Endodermal cell (in vitro differentiated cells): ENCODE data around the gene PHRF1. TPM values are rescaled to one million over a fixed set of nuclear protein-coding genes. Genes with fewer than 3 reads are reported as not detected.
A peak's percentile ranks its signal among the peaks of the same experiment; 100 is the strongest.

Experiments
- DNase-seq: peaks from one replicate; pipeline ENCODE4 v3.0.0-alpha.2; 2017
- H3K27ac ChIP-seq: 2 replicates; pipeline ENCODE4 v1.5.1; 2013; ENCODE audit warnings: mild to moderate bottlenecking, low read depth, low read length, moderate library complexity
- H3K27me3 ChIP-seq: 2 replicates; pipeline ENCODE4 v1.6.1; 2013; ENCODE audit warnings: mild to moderate bottlenecking, low read length, moderate library complexity; ENCODE audit not compliant: insufficient read depth, control insufficient read depth, poor library complexity, severe bottlenecking
- H3K36me3 ChIP-seq: 2 replicates; pipeline ENCODE4 v1.7.0; 2013; ENCODE audit warnings: mild to moderate bottlenecking, low read length, moderate library complexity; ENCODE audit not compliant: control insufficient read depth, insufficient read depth
- H3K4me1 ChIP-seq: one replicate; pipeline ENCODE4 v1.7.0; 2013; ENCODE audit warnings: low read length; ENCODE audit not compliant: control insufficient read depth, insufficient read depth
- H3K4me3 ChIP-seq: 2 replicates; pipeline ENCODE4 v1.5.1; 2013; ENCODE audit warnings: mild to moderate bottlenecking, low read length, moderate library complexity
- H3K9ac ChIP-seq: 2 replicates; pipeline ENCODE4 v1.6.1; 2013; ENCODE audit warnings: mild to moderate bottlenecking, low read length, moderate library complexity; ENCODE audit not compliant: poor library complexity, severe bottlenecking; ENCODE audit errors: extremely low read depth
- H3K9me3 ChIP-seq: 2 replicates; pipeline ENCODE4 v1.6.1; 2013; ENCODE audit warnings: mild to moderate bottlenecking, low read length, moderate library complexity; ENCODE audit not compliant: control insufficient read depth
- H3K27ac Mint-ChIP-seq: 2 replicates; pipeline ENCODE4 v1.8.0; 2020; ENCODE audit warnings: mixed read lengths
- H3K27me3 Mint-ChIP-seq: 2 replicates; pipeline ENCODE4 v1.8.0; 2021; ENCODE audit warnings: mild to moderate bottlenecking, mixed read lengths; ENCODE audit not compliant: insufficient read depth
- H3K36me3 Mint-ChIP-seq: 2 replicates; pipeline ENCODE4 v1.8.0; 2020; ENCODE audit warnings: low read depth, mixed read lengths
- H3K4me1 Mint-ChIP-seq: 2 replicates; pipeline ENCODE4 v1.8.0; 2020; ENCODE audit warnings: mixed read lengths
- H3K4me3 Mint-ChIP-seq: 2 replicates; pipeline ENCODE4 v1.8.0; 2020; ENCODE audit warnings: mild to moderate bottlenecking, moderate library complexity, mixed read lengths
- H3K9me3 Mint-ChIP-seq: 2 replicates; pipeline ENCODE4 v1.8.0; 2020; ENCODE audit warnings: mild to moderate bottlenecking, mixed read lengths
- CTCF ChIP-seq: fragments of 200-600 bp; sonication (generic); conservative IDR thresholded peaks from 2 replicates; pipeline ENCODE4 v1.5.0; 2021; ENCODE audit warnings: antibody characterized with exemption, mild to moderate bottlenecking
- WGBS, 2 experiments: methylation state at CpG; one replicate each; pipeline versions ENCODE4 v1.1.5 to v1.1.7; 2013; ENCODE audit warnings: missing lambda C conversion rate in 2 of 2, mixed read lengths in 1 of 2; ENCODE audit not compliant: insufficient coverage in 1 of 2, insufficient read length in 1 of 2; 5-methylcytosine and 5-hydroxymethylcytosine counted together
- total RNA-seq, 2 donors: library from RNA; stranded (reverse); fragmentation: NEBNext Ultra II Directional in 1 of 2; extraction: Animal tissue kit (Norgen Biotek cat#: 25700) in 1 of 2; gene quantifications; 2 replicates in 1 of 2; 3 replicates in 1 of 2; pipeline ENCODE4 v1.2.1, GENCODE V29; 2021

PHRF1 gene
- total RNA-seq, 2 donors from 2014 or later = 43.4 to 48.0 TPM

- H3K4me1 Mint-ChIP-seq = peaks cover 9% of the 10 kb centered on the region
- no peaks in the 10 kb centered on the region for H3K9me3 Mint-ChIP-seq
- Histone ChIP-seq H3K9me3 (no peaks in the 10 kb centered on the region), H3K4me3 (no peak overlapping the region), H3K27ac (no peak overlapping the region), H3K4me1 (peaks cover 3% of the 10 kb centered on the region), H3K27me3 (peaks cover 53% of the 10 kb centered on the region), H3K36me3 (no peaks in the 10 kb centered on the region), H3K9ac (no peak overlapping the region)
- TF ChIP-seq CTCF = no peak
- peak; percentile 74 for DNase-seq
- peaks cover 52% of the 10 kb centered on the region for H3K27me3 Mint-ChIP-seq
- 48 to 80% methylated on average over 24 to 54 of the region's 69 CpGs for WGBS, 2 experiments
- peak overlapping the region; percentile 45 for H3K4me3 Mint-ChIP-seq
- peak overlapping the region; percentile 39 for H3K27ac Mint-ChIP-seq
- peaks cover 9% of the 10 kb centered on the region for H3K36me3 Mint-ChIP-seq
Observed at GRCh38 chr11:640021-640706, 63.9 kb downstream of the PHRF1 start.

GRCh38 chr11:641806-642370 lies 65.6 kb downstream of the PHRF1 start:
- Histone ChIP-seq H3K36me3 (no peaks in the 10 kb centered on the region), H3K9ac (no peak overlapping the region), H3K27me3 (peaks cover 36% of the 10 kb centered on the region), H3K27ac (no peak overlapping the region), H3K4me3 (no peak overlapping the region), H3K4me1 (peaks cover 3% of the 10 kb centered on the region), H3K9me3 (no peaks in the 10 kb centered on the region)
- Mint-ChIP-seq H3K4me1 (peaks cover 9% of the 10 kb centered on the region), H3K9me3 (no peaks in the 10 kb centered on the region), H3K36me3 (peaks cover 12% of the 10 kb centered on the region), H3K27me3 (peaks cover 34% of the 10 kb centered on the region), H3K27ac (no peak overlapping the region), H3K4me3 (no peak overlapping the region)
- no peak for DNase-seq
- no peak for TF ChIP-seq CTCF
- 94 to 98% methylated on average over 9 to 19 of the region's 19 CpGs for WGBS, 2 experiments

GRCh38 chr11:643366-643765 lies 67.1 kb downstream of the PHRF1 start:
- Histone ChIP-seq H3K9me3 (no peaks in the 10 kb centered on the region), H3K27ac (no peak overlapping the region), H3K9ac (no peak overlapping the region), H3K4me3 (no peak overlapping the region), H3K27me3 (peaks cover 21% of the 10 kb centered on the region), H3K4me1 (peaks cover 3% of the 10 kb centered on the region), H3K36me3 (no peaks in the 10 kb centered on the region)
- Mint-ChIP-seq H3K4me3 (no peak overlapping the region), H3K36me3 (peaks cover 19% of the 10 kb centered on the region), H3K27me3 (peaks cover 22% of the 10 kb centered on the region), H3K4me1 (peaks cover 6% of the 10 kb centered on the region), H3K9me3 (no peaks in the 10 kb centered on the region), H3K27ac (no peak overlapping the region)
- WGBS, 2 experiments = 93 to 94% methylated on average over 7 to 9 of the region's 9 CpGs
- no peak for DNase-seq
- TF ChIP-seq CTCF = no peak
